ENCODE results near the gene OR6C70. TPM values are rescaled to one million over a fixed set of nuclear protein-coding genes. Genes with fewer than 3 reads are reported as not detected.

The OR6C70 gene
- total and polyA plus RNA-seq, 9 of the 15 experiments (the other 6 are each of a cell fraction or from before 2014, with no cell fraction given) = not detected

DNA sequence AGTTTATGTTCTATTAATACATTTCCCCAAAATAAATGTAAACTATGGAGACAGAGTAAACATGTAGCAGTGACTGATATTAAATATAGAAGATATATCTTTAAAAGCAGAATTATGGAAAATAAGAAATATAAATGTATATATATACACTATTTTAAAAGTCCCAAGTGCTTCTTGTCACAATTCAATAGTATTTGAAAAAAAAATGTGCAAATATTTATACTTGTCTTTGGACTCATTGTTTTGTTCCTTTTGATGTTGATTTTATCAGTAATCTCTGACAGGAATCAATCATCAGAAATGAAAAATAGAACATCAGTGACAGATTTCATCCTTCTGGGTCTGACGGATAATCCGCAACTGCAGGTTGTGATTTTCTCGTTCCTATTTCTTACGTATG lies 44.0 kb downstream of the OR6C70 start, which contains the start of gene OR6C76 (continued):
- TF ChIP-seq, protein P1, sequence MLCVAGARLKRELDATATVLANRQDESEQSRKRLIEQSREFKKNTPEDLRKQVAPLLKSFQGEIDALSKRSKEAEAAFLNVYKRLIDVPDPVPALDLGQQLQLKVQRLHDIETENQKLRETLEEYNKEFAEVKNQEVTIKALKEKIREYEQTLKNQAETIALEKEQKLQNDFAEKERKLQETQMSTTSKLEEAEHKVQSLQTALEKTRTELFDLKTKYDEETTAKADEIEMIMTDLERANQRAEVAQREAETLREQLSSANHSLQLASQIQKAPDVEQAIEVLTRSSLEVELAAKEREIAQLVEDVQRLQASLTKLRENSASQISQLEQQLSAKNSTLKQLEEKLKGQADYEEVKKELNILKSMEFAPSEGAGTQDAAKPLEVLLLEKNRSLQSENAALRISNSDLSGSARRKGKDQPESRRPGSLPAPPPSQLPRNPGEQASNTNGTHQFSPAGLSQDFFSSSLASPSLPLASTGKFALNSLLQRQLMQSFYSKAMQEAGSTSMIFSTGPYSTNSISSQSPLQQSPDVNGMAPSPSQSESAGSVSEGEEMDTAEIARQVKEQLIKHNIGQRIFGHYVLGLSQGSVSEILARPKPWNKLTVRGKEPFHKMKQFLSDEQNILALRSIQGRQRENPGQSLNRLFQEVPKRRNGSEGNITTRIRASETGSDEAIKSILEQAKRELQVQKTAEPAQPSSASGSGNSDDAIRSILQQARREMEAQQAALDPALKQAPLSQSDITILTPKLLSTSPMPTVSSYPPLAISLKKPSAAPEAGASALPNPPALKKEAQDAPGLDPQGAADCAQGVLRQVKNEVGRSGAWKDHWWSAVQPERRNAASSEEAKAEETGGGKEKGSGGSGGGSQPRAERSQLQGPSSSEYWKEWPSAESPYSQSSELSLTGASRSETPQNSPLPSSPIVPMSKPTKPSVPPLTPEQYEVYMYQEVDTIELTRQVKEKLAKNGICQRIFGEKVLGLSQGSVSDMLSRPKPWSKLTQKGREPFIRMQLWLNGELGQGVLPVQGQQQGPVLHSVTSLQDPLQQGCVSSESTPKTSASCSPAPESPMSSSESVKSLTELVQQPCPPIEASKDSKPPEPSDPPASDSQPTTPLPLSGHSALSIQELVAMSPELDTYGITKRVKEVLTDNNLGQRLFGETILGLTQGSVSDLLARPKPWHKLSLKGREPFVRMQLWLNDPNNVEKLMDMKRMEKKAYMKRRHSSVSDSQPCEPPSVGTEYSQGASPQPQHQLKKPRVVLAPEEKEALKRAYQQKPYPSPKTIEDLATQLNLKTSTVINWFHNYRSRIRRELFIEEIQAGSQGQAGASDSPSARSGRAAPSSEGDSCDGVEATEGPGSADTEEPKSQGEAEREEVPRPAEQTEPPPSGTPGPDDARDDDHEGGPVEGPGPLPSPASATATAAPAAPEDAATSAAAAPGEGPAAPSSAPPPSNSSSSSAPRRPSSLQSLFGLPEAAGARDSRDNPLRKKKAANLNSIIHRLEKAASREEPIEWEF (CRISPR knock-in tag; IDR thresholded peaks at IDR 0.05) = no peak
- TF ChIP-seq SMARCE1 (IDR thresholded peaks at IDR 0.05) (no peak), ZNF766 (CRISPR knock-in tag; conservative IDR thresholded peaks at IDR 0.05) (no peak)
- TF ChIP-seq, protein P2, sequence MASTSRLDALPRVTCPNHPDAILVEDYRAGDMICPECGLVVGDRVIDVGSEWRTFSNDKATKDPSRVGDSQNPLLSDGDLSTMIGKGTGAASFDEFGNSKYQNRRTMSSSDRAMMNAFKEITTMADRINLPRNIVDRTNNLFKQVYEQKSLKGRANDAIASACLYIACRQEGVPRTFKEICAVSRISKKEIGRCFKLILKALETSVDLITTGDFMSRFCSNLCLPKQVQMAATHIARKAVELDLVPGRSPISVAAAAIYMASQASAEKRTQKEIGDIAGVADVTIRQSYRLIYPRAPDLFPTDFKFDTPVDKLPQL (IDR thresholded peaks at IDR 0.05; ENCODE audit: extremely low read depth, insufficient read length) = no peak
- TF ChIP-seq, protein P3, sequence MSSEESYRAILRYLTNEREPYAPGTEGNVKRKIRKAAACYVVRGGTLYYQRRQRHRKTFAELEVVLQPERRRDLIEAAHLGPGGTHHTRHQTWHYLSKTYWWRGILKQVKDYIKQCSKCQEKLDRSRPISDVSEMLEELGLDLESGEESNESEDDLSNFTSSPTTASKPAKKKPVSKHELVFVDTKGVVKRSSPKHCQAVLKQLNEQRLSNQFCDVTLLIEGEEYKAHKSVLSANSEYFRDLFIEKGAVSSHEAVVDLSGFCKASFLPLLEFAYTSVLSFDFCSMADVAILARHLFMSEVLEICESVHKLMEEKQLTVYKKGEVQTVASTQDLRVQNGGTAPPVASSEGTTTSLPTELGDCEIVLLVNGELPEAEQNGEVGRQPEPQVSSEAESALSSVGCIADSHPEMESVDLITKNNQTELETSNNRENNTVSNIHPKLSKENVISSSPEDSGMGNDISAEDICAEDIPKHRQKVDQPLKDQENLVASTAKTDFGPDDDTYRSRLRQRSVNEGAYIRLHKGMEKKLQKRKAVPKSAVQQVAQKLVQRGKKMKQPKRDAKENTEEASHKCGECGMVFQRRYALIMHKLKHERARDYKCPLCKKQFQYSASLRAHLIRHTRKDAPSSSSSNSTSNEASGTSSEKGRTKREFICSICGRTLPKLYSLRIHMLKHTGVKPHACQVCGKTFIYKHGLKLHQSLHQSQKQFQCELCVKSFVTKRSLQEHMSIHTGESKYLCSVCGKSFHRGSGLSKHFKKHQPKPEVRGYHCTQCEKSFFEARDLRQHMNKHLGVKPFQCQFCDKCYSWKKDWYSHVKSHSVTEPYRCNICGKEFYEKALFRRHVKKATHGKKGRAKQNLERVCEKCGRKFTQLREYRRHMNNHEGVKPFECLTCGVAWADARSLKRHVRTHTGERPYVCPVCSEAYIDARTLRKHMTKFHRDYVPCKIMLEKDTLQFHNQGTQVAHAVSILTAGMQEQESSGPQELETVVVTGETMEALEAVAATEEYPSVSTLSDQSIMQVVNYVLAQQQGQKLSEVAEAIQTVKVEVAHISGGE (CRISPR knock-in tag; IDR thresholded peaks at IDR 0.05) = no peak

Data from K562 (cell line).